ENCODE results near the gene ATP6V0A4.

DNA sequence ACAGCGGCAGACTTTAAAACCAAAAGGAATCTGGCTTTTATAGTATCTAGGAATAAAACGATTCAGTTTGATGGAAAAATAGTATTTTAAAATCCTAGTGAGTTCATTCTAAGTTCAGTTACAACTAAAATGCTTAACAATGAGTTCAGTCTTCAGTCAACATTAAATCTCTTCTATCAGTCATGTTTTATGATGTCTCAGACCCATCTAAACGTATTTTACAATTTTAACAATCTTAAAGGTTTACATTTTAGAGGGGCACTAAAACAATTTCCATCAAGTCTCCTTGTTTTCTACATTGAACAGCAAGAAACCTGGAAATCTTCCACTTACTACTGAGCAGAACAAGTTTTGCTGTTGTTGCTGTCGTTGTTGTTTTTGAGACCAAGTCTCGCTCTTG is 106.8 kb downstream of the ATP6V0A4 start:
- TF ChIP-seq, protein P1, sequence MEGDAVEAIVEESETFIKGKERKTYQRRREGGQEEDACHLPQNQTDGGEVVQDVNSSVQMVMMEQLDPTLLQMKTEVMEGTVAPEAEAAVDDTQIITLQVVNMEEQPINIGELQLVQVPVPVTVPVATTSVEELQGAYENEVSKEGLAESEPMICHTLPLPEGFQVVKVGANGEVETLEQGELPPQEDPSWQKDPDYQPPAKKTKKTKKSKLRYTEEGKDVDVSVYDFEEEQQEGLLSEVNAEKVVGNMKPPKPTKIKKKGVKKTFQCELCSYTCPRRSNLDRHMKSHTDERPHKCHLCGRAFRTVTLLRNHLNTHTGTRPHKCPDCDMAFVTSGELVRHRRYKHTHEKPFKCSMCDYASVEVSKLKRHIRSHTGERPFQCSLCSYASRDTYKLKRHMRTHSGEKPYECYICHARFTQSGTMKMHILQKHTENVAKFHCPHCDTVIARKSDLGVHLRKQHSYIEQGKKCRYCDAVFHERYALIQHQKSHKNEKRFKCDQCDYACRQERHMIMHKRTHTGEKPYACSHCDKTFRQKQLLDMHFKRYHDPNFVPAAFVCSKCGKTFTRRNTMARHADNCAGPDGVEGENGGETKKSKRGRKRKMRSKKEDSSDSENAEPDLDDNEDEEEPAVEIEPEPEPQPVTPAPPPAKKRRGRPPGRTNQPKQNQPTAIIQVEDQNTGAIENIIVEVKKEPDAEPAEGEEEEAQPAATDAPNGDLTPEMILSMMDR (IDR thresholded peaks at IDR 0.05), result no peak
- TF ChIP-seq POLR2A (IDR thresholded peaks at IDR 0.05), result no peak
- TF ChIP-seq EP300 (IDR thresholded peaks at IDR 0.05), result no peak

Data from tibial nerve (tissue), 4 donors.